Bronchial epithelial cell (primary cell): ENCODE data around the gene PTN. TPM values are rescaled to one million over a fixed set of nuclear protein-coding genes. Genes with fewer than 3 reads are reported as not detected.
"Not testable (repeated sequence)": the region's sequence is repeated elsewhere in the genome, so short reads cannot be mapped to it uniquely, and the experiment has no call there.

ENCODE experiments used
- DNase-seq: peaks from one replicate; pipeline ENCODE4 v3.0.0-alpha.2; 2010; ENCODE audit warnings: low read depth
- FAIRE-seq: peaks from 2 replicates; lab custom pipeline; 2011; peaks lifted over from hg19 to GRCh38; lab: Jason Lieb, UNC
- H3K27me3 ChIP-seq: 2 replicates; pipeline ENCODE4 v1.5.1; 2011; ENCODE audit warnings: low read length; ENCODE audit not compliant: control insufficient read depth, insufficient read depth
- H3K36me3 ChIP-seq: 2 replicates; pipeline ENCODE4 v1.5.1; 2011; ENCODE audit warnings: low read length; ENCODE audit not compliant: control insufficient read depth, insufficient read depth
- H3K4me3 ChIP-seq: 2 replicates; pipeline ENCODE4 v1.5.1; 2011; ENCODE audit warnings: mild to moderate bottlenecking, low read depth, low read length, control low read depth
- CTCF ChIP-seq: IDR thresholded peaks from 2 replicates; pipeline ENCODE4 v1.5.1; 2011; ENCODE audit warnings: mild to moderate bottlenecking, moderate library complexity, low read length, control low read depth, inconsistent platforms; ENCODE audit not compliant: insufficient read depth, severe bottlenecking
- total RNA-seq: library from RNA; depleted of rRNA; stranded (reverse); fragments of >200 nt; gene quantifications from 2 replicates; pipeline ENCODE4 v1.2.1, GENCODE V29; 2014

PTN gene
- total RNA-seq, 1 donor from 2014 or later, result 0.26 TPM

GRCh38 chr7:137254766-137255165 is 88.8 kb downstream of the PTN start:
- no peak overlapping the region for H3K4me3 ChIP-seq
- no peaks in the 10 kb centered on the region for H3K27me3 ChIP-seq
- FAIRE-seq, result no peak
- no peaks in the 10 kb centered on the region for H3K36me3 ChIP-seq
- DNase-seq, result no peak
- TF ChIP-seq CTCF, result no peak

DNA sequence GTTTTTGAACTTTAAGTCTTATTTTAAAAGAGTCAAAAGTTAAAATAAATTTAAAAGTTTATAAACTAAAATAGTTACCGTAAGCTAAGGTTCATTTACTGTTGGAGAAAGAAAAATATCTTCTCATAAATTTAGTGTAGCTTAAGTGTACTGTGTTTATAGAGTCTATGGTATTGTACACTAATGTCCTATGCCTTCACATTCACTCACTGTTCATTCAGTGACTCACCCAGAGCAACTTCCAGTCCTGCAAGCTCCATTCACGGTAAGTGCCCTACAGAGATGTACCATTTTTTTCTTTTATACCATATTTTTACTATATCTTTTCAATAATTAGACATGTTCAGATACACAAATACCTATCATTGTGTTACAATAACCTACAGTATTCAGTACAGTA is 97.6 kb downstream of the PTN start:
- H3K36me3 ChIP-seq, result no peaks in the 10 kb centered on the region
- H3K27me3 ChIP-seq, result no peaks in the 10 kb centered on the region
- FAIRE-seq (no peak), DNase-seq (peak; percentile 7)
- H3K4me3 ChIP-seq, result no peak overlapping the region
- TF ChIP-seq CTCF, result no peak

GRCh38 chr7:137245186-137245585 is 98.3 kb downstream of the PTN start:
- Histone ChIP-seq H3K36me3 (no peaks in the 10 kb centered on the region), H3K4me3 (no peak overlapping the region), H3K27me3 (no peaks in the 10 kb centered on the region)
- no peak for FAIRE-seq
- DNase-seq, result no peak
- no peak for TF ChIP-seq CTCF

GRCh38 chr7:137243741-137244140 is 99.8 kb downstream of the PTN start:
- TF ChIP-seq CTCF, result no peak
- DNase-seq (no peak), FAIRE-seq (no peak)
- Histone ChIP-seq H3K36me3 (no peaks in the 10 kb centered on the region), H3K27me3 (no peaks in the 10 kb centered on the region), H3K4me3 (no peak overlapping the region)

- no peaks in the 10 kb centered on the region for H3K27me3 ChIP-seq
- H3K36me3 ChIP-seq, result no peaks in the 10 kb centered on the region
- DNase-seq, result no peak
- FAIRE-seq, result no peak
- no peak for TF ChIP-seq CTCF
- no peak overlapping the region for H3K4me3 ChIP-seq
These were observed 100.9 kb downstream of the PTN start for GRCh38 chr7:137242616-137243015.

GRCh38 chr7:137241655-137242360 is 101.7 kb downstream of the PTN start:
- Histone ChIP-seq H3K36me3 (no peaks in the 10 kb centered on the region), H3K4me3 (no peak overlapping the region), H3K27me3 (no peaks in the 10 kb centered on the region)
- no peak for TF ChIP-seq CTCF
- no peak for FAIRE-seq
- DNase-seq, result no peak

DNA sequence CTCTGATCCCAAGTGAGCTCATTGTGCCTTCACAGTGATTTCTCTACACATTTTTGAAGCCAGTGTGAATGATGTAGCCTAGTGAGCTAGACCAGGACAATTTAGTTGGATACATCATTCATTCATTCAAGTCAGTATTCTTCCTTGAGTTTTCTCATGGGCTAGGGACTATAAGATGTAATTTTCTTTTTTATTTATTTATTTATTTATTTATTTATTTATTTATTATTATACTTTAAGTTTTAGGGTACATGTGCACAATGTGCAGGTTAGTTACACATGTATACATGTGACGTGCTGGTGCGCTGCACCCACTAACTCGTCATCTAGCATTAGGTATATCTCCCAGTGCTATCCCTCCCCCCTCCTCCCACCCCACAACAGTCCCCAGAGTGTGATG is 104.3 kb downstream of the PTN start:
- not testable (repeated sequence) for FAIRE-seq, DNase-seq, H3K27me3 ChIP-seq, H3K36me3 ChIP-seq, H3K4me3 ChIP-seq
